Astrocyte of the spinal cord (primary cell): ENCODE results near the gene ADARB1.
"Not testable (repeated sequence)": the region's sequence is repeated elsewhere in the genome, so short reads cannot be mapped to it uniquely, and the experiment has no call there.

ENCODE experiments used
- DNase-seq: peaks from one replicate; pipeline ENCODE4 v3.0.0; 2011; ENCODE audit warnings: low read depth, low spot score
- H3K4me3 ChIP-seq: 2 replicates; pipeline ENCODE4 v1.5.1; 2011; ENCODE audit warnings: low read depth, mild to moderate bottlenecking, low read length, moderate library complexity
- CTCF ChIP-seq: IDR thresholded peaks from 2 replicates; pipeline ENCODE4 v1.5.1; 2012; ENCODE audit warnings: low read depth, mild to moderate bottlenecking, low read length, inconsistent platforms
- in situ Hi-C: cut with HindIII; loops from 2 replicates; pipeline ENCODE4 v1.10.0; 2017; ENCODE audit warnings: low sequenced_read_pairs

Gene ADARB1

GRCh38 chr21:45129189-45129923 is 55.0 kb downstream of the ADARB1 start:
- DNase-seq, result no peak
- no peak overlapping the region for H3K4me3 ChIP-seq
- in situ Hi-C loops, result no loop called here
- no peak for TF ChIP-seq CTCF

GRCh38 chr21:45130324-45130774 is 56.0 kb downstream of the ADARB1 start:
- DNase-seq, result peak; percentile 87
- TF ChIP-seq CTCF, result no peak
- peak overlapping the region; percentile 32 for H3K4me3 ChIP-seq
- in situ Hi-C loops, result no loop called here

GRCh38 chr21:45131537-45131999 is 57.2 kb downstream of the ADARB1 start:
- DNase-seq, result no peak
- no peak overlapping the region for H3K4me3 ChIP-seq
- in situ Hi-C loops, result no loop called here
- TF ChIP-seq CTCF, result no peak

- no peak for TF ChIP-seq CTCF
- in situ Hi-C loops, result no loop called here
- no peak overlapping the region for H3K4me3 ChIP-seq
- no peak for DNase-seq
Measured at GRCh38 chr21:45132841-45133573, 58.6 kb downstream of the ADARB1 start.

GRCh38 chr21:45133574-45134278 is 59.3 kb downstream of the ADARB1 start:
- DNase-seq, H3K4me3 ChIP-seq, in situ Hi-C loops: not testable (repeated sequence)

GRCh38 chr21:45134279-45135076 is 60.1 kb downstream of the ADARB1 start:
- no peak overlapping the region for H3K4me3 ChIP-seq
- in situ Hi-C loops, result no loop called here
- TF ChIP-seq CTCF, result peak; percentile 0
- no peak for DNase-seq
